IPS-18c (cell line): Measurements from ENCODE around the gene NSMCE4A.
"Not testable (repeated sequence)": the region's sequence is repeated elsewhere in the genome, so short reads cannot be mapped to it uniquely, and the experiment has no call there.

ENCODE experiments used
- H3K4me3 ChIP-seq: 2 replicates; pipeline ENCODE4 v1.7.0; 2013; ENCODE audit warnings: low read depth, mild to moderate bottlenecking, low read length, moderate library complexity; ENCODE audit not compliant: insufficient read depth
- H3K9me3 ChIP-seq: one replicate; pipeline ENCODE4 v1.6.1; 2013; ENCODE audit warnings: mild to moderate bottlenecking, low read length, moderate library complexity; ENCODE audit not compliant: control insufficient read depth, insufficient read depth

The NSMCE4A gene

DNA sequence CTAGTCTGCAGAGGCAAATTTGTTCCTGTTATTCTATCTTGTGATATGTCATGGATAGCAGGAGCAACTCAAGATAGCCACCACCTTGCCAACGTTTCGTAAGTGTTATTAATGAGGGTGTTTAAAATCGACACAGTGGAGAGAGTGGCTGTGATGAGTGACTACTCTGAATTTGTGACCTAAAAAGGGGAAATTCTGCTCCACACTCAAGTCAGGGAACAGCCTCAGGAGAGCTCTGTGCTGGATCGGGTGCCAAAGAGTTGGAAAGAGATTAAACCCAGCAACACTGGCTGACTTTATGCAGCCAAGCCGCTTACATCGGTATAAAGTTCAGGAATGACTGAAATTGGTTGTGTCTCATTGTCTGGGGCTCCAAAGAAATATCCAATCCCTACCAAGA, 23.4 kb upstream of the NSMCE4A start:
- no peak overlapping the region for H3K4me3 ChIP-seq
- peaks cover 2% of the 10 kb centered on the region for H3K9me3 ChIP-seq

- Histone ChIP-seq H3K4me3 (no peak overlapping the region), H3K9me3 (no peaks in the 10 kb centered on the region)
Observed at GRCh38 chr10:121994429-121994941, 19.5 kb upstream of the NSMCE4A start.

DNA sequence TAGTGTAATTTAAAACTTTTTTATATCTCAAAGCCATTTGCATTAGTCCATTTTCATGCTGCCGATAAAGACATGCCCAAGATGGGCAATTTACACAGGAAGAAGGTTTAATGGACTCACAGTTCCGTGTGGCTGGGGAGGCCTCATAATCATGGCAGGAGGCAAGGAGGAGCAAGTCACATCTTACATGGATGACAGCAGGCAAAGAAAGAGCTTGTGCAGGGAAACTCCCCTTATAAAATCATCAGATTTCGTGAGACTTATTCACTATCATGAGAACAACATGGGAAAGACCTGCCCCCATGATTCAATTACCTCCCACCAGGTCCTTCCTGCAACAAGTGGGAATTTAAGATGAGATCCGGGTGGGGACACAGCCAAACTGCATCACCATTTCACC, 16.7 kb upstream of the NSMCE4A start:
- H3K4me3 ChIP-seq, H3K9me3 ChIP-seq: not testable (repeated sequence)

DNA sequence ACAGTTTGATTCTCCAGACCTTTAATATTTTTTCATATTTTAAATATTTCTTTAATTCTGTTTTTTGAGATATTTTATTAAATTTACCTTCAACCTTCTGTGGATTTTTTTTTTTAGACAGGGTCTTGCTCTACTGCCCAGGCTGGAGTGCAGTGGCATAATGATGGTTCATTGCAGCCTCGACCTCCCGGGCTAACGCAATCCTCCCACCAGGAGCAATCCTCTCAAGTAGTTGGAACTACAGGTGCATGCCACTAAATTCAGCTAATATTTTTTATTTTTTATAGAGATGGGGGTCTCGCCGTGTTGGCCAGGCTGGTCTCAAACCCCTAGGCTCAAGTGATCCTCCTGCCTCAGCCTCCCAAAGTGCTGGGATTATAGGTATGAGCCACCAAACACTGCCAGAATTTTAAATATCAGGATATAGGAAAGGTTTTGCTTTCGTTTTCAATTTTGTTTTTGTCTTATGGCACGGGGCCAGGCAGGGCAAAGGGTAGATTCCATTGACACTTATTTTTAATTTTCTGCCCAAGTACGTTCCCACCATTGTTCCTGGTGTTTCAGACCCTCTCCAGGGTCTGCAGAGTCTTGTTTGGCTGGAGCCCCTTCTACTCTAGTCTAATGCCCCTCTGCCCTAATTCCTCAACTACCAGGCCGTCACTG, 15.1 kb upstream of the NSMCE4A start:
- Histone ChIP-seq H3K4me3 (no peak overlapping the region), H3K9me3 (no peaks in the 10 kb centered on the region)

- Histone ChIP-seq H3K9me3 (peaks cover 8% of the 10 kb centered on the region), H3K4me3 (no peak within 1 kb of the TSS)
Observed at GRCh38 chr10:121988361-121989324, 13.6 kb upstream of the NSMCE4A start, which contains the start of gene TACC2. TACC2 (plus strand) TSS chr10:121989163; CDS start chr10:122021982, 32,819 bp downstream.

DNA sequence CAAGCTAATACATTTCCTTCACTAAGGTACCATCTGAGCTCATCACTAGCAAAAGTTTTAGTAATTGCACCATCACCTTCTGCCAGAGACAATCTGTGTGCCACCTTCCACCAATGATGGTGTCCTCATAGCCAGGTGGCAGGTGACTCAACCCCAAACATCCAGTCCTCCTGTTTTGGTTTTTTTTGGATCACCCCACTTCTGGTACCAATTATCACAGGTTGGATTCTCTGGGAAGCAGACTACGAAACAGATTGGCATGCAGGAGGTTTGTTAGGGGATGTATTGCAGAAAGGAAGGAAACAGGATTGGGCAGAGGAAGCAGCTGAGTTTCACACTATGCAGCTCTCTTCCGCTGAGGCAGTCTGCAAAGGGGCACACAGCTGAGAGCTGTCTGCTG, 9.4 kb upstream of the NSMCE4A start:
- H3K9me3 ChIP-seq, result peaks cover 8% of the 10 kb centered on the region

GRCh38 chr10:121983852-121984251, 8.8 kb upstream of the NSMCE4A start:
- Histone ChIP-seq H3K4me3 (no peak overlapping the region), H3K9me3 (peaks cover 8% of the 10 kb centered on the region)

More for the DNA sequence above, 9.4 kb upstream of the NSMCE4A start:
- no peak overlapping the region for H3K4me3 ChIP-seq

DNA sequence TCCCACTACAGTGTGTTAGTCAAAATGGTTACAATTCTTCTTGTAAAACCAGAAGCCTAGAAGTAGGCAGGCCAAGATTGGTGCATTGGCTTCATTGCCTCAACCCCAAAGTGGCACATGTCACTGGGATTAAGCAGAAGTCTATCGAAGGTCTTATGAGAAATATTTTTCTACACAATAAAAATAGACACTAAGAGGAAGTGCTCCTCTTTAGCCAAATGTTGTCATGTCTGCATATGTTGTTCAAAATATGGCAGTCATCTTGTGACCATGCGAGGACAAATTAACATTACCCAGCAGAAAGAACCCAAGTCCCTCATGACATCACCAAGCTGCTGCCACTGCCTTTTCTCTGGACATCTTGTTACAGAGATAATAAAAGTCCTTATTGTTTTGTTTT, 6.3 kb upstream of the NSMCE4A start:
- Histone ChIP-seq H3K4me3 (no peak overlapping the region), H3K9me3 (peaks cover 13% of the 10 kb centered on the region)

GRCh38 chr10:121978511-121978910, 3.5 kb upstream of the NSMCE4A start:
- Histone ChIP-seq H3K4me3 (no peak overlapping the region), H3K9me3 (peaks cover 5% of the 10 kb centered on the region)

DNA sequence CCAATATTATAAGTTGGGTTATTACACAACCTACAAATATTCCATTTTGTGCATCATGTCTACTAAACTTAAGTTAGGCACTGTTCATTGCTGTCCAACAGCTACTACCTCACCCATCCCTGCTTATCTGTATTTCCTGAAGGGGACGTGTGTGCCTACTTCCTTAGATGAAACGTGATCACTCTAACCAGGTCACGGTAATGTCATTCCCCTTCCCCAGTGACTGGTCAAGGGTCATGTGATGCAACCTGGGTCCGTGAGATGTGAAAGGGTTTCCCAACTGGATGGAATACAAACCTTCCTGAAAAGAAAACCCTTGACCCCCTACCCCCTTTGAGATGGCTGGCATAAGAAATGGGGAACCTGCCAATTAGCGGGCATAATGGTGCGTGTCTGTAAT, 1.6 kb upstream of the NSMCE4A start:
- Histone ChIP-seq H3K4me3 (no peak overlapping the region; the same call in 1 of the 2 replicates), H3K9me3 (peaks cover 5% of the 10 kb centered on the region)

GRCh38 chr10:121975295-121976086, 474 bp upstream of the NSMCE4A start:
- Histone ChIP-seq H3K4me3 (peak overlapping the region; percentile 92), H3K9me3 (peaks cover 5% of the 10 kb centered on the region)

DNA sequence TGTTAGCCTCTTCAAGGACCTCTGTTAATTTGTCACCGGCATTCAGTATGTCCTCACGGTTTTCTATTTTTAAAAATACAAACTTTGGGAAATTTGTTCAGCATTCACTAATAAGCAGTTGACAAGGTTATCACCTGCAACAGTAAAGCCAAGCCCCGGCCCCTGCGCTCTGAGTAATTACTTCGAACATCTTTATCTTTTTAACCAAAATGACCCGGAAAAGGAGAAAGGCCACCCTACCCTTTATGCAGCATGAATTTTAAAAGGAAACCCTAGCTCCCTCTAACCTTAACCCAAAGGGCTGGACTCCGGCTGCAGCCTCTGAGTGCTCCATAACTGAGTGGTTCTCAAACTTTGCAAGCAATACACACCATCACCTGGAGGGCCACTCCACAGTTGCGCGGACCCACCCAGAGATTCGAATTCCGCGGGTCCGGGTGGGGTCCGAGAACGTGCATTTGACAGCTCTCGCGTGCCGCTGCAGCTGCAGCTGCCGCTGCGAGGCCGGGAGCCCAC, 940 bp downstream of the NSMCE4A start:
- Histone ChIP-seq H3K4me3 (peak overlapping the region; percentile 92), H3K9me3 (peaks cover 5% of the 10 kb centered on the region)

GRCh38 chr10:121969086-121969485, 5.9 kb downstream of the NSMCE4A start:
- not testable (repeated sequence) for H3K9me3 ChIP-seq, H3K4me3 ChIP-seq

GRCh38 chr10:121965996-121966395, 9.0 kb downstream of the NSMCE4A start:
- Histone ChIP-seq H3K9me3 (no peaks in the 10 kb centered on the region), H3K4me3 (no peak overlapping the region)

DNA sequence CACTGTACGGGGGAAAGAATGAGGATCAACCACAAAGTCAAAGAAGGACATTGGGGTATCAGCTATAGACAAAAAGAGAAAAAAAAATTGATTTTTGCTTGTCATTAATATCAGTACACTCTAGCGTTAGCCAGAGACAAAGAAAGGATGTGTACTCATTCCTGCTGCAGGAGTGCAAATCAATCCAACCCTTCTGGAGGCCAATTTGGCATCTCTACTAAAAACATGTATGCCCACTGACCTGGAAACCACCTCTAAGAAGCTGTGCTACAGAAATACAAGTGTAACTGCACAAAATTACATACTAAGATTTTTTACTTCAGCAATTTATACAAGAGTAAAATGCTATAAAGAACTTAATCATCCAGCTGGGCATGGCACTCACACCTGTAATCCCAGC, 13.6 kb downstream of the NSMCE4A start:
- no peaks in the 10 kb centered on the region for H3K9me3 ChIP-seq
- no peak overlapping the region for H3K4me3 ChIP-seq

DNA sequence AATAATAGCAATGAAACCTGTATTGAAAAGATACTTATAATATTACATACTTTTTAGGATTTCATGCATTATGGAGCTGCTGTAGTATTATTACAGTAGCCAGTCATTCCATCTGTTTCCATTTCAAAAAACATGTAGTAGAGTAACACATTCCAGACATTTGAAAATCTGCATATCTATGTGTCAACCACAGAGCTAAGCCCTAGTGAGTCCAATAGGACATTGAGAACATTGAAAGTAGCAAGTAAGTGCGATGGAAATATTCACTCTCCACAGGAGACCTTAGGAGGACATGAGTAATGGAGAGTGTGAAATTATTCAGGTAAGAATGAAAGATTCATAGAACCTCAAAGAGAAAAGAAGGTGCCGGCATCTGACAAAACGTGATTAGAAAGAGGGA, 15.3 kb downstream of the NSMCE4A start:
- Histone ChIP-seq H3K4me3 (no peak overlapping the region), H3K9me3 (no peaks in the 10 kb centered on the region)
